NCI-H510A treated with DMSO at 0.1 percent for 48 hours (cell line): ENCODE results near the gene MADCAM1.

Source experiments
- DNase-seq: peaks from one replicate; lab custom pipeline; 2025; lab: John Stamatoyannopoulos, UW

MADCAM1 gene

GRCh38 chr19:532561-533363, 36.5 kb downstream of the MADCAM1 start:
- no peak for DNase-seq

DNA sequence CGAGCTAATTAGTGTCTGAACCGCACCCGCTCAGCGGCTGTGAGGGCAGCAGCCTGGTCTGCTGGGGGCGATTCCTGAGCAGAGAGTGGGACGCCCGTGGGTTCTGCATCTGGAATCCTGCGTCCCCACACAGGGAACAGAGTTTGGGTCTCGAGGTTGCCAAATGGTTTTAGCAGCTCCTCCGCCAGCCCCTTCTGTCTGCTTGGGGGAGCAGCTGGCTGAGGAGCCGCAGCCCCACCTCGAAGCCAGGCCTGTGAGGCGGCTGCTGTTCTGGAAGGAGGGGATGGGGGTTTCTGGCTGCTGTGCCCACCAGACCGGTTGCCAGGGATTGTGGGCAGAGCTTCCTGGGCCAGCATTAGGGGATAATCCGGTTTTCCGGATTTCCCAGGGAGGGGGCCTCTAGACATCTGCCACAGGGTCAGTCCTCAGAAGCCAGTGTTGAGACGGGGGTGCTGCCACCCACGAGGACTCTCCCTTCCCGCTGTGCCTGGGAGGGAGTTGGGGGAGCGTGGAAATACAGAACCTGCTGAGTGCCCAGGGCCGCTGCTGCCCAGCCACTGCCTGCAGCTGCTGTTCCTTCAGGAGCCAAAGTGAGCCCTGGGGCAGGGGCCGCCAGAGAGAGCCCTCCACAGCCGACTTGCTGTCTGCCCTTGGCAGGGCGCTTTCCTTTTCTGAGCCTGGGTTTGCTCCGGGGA, 37.2 kb downstream of the MADCAM1 start:
- DNase-seq, result no peak

- DNase-seq, result no peak
These were observed 37.8 kb downstream of the MADCAM1 start for GRCh38 chr19:534088-534487.

DNA sequence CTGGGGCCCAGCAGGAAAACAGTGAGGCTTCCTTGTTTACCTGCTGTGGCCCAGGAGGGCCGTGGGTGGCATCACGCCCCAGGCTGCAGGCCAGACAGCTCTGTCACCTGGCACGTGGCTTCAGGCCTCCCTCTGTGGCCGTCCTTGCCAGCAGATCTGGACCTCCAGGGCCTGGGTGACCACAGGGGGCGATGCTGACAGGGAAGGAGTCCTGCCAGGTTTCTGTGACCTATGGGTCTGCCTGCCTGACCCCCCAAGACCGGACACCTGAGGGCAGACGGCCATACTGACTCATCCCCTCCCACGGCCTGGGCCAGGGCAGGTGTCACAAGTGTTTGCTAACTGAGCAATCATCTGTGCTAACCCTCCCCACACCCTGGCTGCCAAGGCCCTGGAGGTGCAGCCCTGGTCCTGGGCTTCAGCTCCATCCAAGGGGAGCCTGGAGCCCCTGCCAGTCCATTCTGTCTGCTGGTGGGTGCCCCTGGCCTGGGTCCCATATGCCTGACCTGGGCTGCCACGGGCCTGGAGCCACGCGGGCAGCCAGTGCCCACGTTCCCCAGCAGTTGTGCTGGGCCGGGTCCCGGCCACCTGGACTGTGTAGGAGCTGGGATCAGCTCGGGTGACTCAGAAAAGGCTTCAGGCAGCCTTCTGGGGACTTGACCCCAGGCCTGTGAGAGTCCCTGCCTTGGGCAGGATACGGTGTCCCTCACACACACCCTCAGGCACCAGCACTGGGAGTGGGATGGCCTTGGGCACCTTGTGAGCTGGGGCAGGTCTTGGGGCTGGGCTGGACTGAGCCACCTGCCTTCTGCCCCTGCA, 38.9 kb downstream of the MADCAM1 start:
- no peak for DNase-seq

GRCh38 chr19:536031-536880, 40.0 kb downstream of the MADCAM1 start:
- no peak for DNase-seq

DNA sequence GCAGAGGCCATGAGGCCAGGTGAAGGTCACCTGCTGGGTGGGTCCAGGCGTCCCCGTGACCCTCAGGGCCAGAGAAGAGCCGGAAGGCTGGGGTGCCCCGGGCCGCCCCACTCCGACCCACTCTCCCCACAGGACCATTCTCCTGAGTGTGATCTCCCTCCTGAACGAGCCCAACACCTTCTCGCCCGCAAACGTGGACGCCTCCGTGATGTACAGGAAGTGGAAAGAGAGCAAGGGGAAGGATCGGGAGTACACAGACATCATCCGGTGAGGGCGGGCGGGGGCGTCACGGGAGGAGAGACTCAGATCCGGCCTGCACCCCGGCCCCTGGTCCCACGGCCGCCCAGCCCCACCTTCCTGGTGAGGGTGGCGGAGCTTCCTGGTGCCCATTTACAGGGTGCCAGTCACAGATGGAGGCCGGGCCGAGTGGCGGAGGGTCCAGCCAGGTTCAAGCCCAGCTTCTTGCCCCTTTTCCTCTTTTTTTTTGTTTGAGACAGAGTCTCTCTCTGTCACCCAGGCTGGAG, 40.7 kb downstream of the MADCAM1 start:
- no peak for DNase-seq

DNA sequence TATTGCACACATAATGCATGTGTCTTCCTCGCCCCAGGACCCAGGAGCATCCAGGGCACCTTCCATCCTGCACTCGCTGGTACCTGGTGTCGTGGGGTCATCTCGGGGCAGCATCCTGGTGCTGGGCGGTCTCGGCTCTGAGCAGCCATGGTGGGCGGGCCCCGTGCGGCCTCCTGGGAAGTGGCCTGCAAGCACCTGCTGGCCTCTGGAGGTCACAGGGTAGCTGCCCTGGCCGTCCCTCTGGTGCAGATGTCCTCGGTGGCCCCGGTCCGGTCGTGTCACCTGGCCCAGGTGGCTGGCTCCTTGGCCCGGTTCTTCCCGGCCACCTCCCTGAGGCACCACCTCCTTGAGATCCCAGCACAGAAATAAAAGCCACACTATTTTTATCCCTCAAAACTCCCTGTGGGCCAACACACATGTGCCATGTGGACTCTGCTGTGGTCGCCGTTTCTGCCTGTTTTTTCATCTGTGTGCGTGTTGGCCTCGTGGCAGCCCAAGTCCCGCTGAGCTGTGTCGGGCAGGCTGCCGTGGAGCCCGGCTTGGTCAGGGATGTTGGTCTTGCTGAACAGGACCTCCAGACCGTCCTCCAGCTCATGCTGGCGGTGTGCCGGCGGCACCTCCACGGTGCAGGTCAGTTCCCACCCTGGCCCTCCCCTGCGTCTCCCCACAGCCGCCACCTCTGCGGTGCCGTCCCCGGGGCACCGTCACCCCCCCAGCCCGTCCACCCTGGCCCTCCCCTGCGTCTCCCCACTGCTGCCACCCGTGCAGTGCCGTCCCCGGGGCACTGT, 42.5 kb downstream of the MADCAM1 start:
- no peak for DNase-seq

GRCh38 chr19:539429-540030, 43.2 kb downstream of the MADCAM1 start:
- DNase-seq, result no peak

- DNase-seq, result no peak
These were observed 44.8 kb downstream of the MADCAM1 start for GRCh38 chr19:540867-541637.

GRCh38 chr19:541699-542098, 45.4 kb downstream of the MADCAM1 start:
- no peak for DNase-seq

GRCh38 chr19:542173-542866, 46.0 kb downstream of the MADCAM1 start:
- DNase-seq, result no peak

DNA sequence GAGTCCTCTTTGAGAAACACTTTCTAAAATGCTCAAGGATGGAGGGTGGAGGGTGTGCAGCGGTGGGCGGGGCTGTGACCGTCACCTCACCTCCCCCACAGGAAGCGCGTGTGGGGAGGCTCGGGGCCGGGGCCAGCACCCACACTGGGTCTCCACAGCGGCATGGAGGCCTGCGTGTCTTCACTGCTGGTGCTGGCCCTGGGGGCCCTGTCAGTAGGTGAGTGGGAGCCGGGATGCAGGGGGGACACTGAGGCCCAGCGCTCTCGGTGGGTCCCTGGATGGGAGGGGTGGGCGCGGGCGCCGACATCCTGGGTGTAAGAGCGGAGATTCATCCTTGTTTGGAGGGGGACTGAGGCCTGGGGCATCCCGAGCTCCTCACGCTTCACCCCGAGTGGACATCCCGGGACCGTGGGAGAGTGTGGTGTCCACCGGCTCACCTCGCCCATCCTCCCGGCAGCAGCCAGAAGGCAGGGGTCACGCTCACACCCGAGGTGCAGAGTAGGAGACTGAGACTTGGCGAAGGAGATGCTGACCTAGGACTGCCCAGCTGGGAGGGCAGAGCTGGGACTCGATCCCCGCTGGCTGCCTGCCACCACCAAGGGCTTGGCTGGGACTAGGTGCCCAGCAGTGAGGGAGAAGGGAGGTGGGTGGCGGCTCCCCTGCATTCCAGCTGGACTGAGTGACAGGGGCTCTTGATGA, 47.8 kb downstream of the MADCAM1 start, which contains the start of gene GZMM:
TSS of gene GZMM (plus strand) at position 144 of the 699 bp plus-strand sequence. CDS start at position 163, 19 bp downstream.
- DNase-seq, result no peak

- DNase-seq, result no peak
These were observed 50.8 kb downstream of the MADCAM1 start for GRCh38 chr19:547117-547516.

- no peak for DNase-seq
These were observed 51.8 kb downstream of the MADCAM1 start for GRCh38 chr19:547836-548720.

DNA sequence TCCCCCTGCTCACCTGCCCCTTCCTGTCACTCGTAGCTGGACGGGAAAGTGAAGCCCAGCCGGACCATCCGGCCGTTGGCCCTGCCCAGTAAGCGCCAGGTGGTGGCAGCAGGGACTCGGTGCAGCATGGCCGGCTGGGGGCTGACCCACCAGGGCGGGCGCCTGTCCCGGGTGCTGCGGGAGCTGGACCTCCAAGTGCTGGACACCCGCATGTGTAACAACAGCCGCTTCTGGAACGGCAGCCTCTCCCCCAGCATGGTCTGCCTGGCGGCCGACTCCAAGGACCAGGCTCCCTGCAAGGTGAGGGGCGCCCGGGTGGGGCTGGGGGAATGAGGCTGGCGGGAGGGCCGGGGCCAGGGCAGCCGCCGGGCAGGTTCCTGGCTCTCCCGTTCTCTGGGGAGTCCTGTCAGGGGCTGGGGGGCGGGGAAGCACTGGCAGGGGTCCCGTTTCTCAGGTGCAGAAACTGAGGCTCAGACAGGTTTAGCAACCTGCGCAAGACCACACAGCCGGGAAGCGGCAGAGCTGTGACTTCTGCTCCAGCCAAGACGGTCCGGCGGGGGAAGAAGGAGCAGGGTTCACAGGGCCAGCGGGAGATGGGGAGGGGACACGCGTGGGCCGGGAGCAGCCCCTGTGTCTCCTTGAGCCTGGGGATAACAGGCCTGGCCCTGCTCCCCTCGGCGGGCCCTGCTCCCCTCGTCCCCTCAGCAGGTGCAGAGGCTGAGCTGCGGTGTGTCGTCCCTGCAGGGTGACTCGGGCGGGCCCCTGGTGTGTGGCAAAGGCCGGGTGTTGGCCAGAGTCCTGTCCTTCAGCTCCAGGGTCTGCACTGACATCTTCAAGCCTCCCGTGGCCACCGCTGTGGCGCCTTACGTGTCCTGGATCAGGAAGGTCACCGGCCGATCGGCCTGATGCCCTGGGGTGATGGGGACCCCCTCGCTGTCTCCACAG, 52.9 kb downstream of the MADCAM1 start:
- no peak for DNase-seq

DNA sequence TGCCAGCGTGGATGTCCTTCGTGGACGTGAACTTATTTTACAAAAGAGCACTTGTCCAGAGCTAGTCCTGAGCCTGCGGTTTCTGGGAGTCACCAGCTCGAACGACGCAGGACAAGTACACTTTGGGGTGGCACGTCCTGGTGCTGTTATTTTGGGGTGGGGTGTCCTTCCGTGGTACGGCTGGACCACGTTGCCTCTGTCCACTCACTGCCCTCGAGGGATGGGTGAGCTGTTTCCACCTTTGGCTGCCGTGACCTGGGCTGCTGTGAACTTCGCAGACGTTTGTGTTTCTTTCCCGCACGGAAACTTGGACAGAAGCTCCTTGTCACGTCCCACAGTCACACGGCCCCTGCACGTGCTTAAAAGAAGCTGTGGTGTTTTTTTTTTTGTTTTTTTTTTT, 58.5 kb downstream of the MADCAM1 start:
- DNase-seq, result no peak
